GM21786 (cell line): ENCODE results near the gene FAM83G.
"Not testable (repeated sequence)": the region's sequence is repeated elsewhere in the genome, so short reads cannot be mapped to it uniquely, and the experiment has no call there.

Source experiments
- ATAC-seq: cut with Tn5 transposase; IDR thresholded peaks from one replicate; pipeline ENCODE4 v1.9.1; 2021; ENCODE audit not compliant: unreplicated experiment

Gene FAM83G

GRCh38 chr17:18956581-18956980 is 48.0 kb downstream of the FAM83G start:
- ATAC-seq: no peak

GRCh38 chr17:18956021-18956420 is 48.5 kb downstream of the FAM83G start:
- not testable (repeated sequence) for ATAC-seq

DNA sequence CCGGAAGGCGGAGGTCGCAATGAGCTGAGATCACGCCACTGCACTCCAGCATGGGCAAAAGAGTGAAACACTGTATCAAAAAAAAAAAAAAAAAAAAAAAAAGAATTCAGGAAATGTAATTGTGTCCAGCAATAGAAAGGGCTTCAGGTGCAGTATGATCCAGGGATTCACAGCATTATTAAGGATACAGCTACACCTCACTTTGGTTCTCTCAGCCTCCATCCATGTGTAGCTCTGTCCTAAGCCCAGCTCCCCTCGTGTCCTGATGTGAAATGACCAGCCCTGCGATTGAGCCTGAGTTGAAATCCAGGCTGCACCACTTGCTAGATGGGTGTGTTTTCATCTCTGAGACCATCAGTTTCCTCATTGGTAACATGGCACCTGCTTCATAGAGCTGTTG is 49.6 kb downstream of the FAM83G start:
- ATAC-seq: no peak

- no peak for ATAC-seq
Observed at GRCh38 chr17:18954321-18954720, 50.2 kb downstream of the FAM83G start.

GRCh38 chr17:18953231-18953728 is 51.3 kb downstream of the FAM83G start:
- no peak for ATAC-seq

- no peak for ATAC-seq
Observed at GRCh38 chr17:18951941-18952842, 52.4 kb downstream of the FAM83G start, which contains the start of gene SLC5A10. Gene SLC5A10 (plus strand): TSS chr17:18952165. CDS start chr17:18952206, 41 bp downstream.

DNA sequence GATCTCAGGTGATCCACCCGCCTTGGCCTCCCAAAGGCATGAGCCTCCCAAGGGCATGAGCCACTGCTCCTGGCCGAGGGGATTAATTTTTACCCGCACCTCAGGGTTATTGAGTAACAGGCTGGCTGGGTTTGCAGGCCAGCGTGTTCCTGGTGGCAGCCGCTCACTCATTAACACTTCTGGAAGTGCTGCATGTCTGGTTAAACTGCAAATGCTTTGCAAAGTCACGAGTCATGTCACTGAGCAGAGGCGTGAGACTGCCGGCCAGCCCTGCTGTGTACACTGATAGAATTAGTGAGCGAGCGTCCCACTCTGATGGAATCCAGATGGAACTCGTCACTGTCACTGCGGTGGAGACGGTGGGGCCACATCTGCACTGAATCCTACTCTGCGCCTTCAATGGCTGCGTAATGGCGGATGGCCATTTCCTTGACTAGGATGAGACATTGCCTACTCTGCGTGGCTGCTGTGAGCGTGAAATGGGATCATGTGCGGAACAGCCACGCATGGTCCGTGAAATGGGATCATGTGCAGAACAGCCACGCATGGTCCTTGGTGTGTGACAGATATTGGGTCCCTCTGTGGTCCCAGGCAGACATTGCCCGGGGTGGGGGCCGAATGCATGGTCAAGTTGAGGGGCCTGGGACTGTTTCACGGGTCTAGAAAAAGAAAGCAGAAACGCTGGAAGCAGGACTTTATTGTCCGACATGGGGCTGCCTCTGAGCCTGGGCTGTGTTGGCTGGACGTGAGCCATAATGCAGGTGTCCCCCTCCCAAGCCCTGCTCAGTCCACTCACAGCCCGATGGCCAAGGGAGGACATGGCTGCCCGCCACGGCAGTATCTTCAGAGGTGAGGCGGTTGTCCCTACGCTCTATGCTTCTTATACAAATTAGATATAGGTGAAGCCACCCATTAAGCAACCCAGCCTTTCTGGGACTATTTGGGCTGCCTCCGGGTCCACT is 53.3 kb downstream of the FAM83G start:
- no peak for ATAC-seq

- ATAC-seq: no peak
Observed at GRCh38 chr17:18950346-18950745, 54.2 kb downstream of the FAM83G start.

DNA sequence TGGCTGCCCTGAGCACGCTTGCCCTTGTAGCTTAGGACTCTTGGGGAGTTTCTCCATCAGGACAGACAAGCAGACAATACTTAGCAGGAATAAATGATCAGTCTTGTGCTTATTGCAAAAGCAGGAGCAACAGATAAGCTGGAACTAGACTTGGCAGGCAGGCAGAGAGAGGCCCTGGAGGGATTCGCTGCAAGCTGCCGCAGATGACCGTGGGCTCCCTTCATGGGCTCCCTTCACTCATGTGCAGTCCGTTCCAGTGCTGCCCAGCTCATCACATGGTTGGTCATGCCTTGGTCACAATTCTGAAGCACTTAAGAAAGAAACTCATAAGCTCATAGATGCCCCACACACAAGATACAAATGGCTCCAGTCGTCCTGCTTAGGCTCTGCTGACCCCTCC is 55.0 kb downstream of the FAM83G start:
- ATAC-seq: no peak

GRCh38 chr17:18948476-18949006 is 56.0 kb downstream of the FAM83G start:
- ATAC-seq: no peak

DNA sequence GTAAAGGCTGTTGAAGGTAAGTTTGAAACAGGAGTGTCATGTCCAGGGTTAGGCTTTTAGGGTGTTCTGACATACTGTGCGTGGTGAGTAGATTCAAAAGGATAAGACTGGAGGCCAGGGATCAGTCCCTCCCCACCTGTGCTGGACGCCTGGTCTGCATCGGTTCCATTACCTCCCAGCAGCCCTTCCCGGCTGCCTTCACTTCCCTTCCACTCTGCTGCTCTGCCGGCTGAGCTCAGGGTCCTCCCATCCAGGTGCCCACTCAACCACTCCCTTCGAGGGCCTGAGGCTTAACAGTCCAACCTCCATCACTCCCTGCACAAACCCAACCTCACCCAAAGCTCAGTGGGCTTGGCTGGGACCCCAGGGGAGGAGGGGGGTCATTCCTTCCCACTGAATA is 56.7 kb downstream of the FAM83G start:
- no peak for ATAC-seq

GRCh38 chr17:18946536-18946935 is 58.0 kb downstream of the FAM83G start:
- no peak for ATAC-seq

GRCh38 chr17:18944646-18945045 is 59.9 kb downstream of the FAM83G start:
- no peak for ATAC-seq

- no peak for ATAC-seq
Observed at GRCh38 chr17:18938692-18939023, 65.9 kb downstream of the FAM83G start.

GRCh38 chr17:18937981-18938691 is 66.4 kb downstream of the FAM83G start:
- no peak for ATAC-seq

DNA sequence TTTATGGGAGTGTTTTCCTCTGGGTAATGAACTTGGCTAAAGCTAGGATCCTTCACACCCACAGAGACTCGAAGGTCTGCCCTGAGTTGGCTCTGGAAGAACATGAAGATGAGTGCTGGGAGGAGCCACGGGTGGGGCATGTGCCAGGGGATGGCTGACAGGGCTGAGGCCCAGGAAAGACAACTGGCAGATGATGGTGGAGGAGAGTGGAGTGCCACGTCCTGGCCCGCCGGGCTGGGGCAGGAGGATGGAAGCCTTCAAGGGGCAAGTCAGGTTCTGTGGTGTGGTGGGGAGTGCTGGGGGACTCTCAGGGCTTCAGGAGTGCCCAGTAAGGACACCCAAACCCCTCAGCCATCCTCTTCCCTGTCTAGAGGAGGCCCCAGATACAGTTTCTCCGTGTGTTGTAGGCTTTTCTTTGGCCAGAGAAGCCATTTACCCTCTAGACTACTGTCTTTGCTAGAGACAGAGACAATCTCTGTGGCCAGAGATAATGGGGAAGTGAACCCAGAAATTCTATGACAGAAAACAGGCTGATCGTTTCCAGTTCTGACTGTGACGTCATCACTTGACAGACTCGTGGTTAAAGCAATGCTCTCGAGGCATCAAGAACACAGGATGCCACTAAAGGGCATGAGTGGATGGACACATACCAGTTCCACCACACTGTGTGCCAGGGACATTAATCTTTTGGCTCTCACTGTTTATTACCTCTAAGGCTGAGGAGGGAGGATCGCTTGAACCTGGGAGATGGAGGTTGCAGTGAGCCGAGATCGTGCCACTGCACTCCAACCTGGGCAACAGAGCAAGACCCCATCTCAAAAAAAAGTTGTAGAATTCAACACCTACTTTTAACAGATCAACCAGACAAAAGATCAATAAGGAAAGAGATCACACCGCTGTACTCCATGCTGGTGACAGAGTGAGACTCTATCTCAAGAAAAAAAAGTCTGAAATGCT is 71.2 kb downstream of the FAM83G start:
- ATAC-seq: no peak

DNA sequence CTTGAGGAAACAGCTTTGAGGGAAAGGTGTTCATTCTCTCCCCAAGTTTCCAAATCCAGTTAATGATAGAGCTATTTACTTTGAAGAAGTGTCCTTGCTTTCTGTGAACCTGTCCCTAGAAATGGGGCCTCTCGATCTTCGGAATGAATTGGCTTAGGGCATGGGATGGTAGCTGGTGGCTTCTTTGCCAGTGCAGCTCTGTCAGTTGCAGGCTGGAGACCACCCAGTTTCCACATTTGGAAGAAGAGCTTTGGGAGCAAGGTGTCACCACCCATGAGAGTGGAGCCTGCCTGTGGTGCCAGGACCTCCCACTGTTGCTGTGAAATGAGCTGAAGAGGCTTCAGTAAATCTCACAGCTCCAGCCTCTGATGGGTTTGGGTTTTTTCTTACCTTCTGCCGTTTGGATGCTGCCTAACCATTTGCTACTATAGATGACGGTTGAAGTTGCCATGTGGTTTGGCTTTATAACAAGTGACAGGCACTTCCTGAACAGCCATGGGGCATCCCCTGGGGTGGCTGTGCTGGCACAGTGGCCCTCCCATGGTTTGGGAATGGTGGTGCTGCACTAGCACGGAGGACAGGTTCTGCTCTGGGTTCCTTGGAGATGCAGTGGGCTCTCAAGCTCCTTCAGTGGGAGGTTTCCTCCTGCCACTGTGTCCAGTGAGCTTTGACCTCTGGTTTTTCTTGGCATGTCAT is 72.1 kb downstream of the FAM83G start:
- no peak for ATAC-seq

GRCh38 chr17:18928628-18929125 is 75.9 kb downstream of the FAM83G start:
- ATAC-seq: no peak

DNA sequence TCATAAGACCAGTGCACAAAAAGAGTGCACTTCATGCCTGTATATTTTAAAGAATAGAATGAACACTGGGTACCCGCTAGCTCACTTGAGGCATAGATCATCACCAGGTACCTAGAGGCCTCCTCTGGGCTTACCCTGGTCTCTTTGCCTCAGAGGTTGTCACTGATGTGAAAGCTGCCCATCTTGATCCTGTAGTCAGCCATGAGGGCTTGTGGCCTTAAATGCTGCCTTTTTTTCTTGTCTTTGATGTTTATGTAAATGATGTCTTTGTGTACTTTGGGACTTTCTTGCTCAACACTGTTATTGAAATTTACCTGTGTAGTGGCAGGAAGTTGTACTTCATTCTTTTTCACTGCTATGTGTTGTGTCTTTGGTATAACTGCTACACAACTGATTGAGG is 79.4 kb downstream of the FAM83G start:
- ATAC-seq: no peak
